NCI-H2171 treated with DMSO at 0.1 percent for 48 hours (cell line): Measurements from ENCODE around the gene MBP.

Experiments used
- DNase-seq: peaks from one replicate; lab custom pipeline; 2025; lab: John Stamatoyannopoulos, UW

The MBP gene

GRCh38 chr18:77047803-77048419 is 84.7 kb downstream of the MBP start:
- DNase-seq: no peak

GRCh38 chr18:77046994-77047393 is 85.6 kb downstream of the MBP start:
- no peak for DNase-seq

GRCh38 chr18:77046409-77046808 is 86.2 kb downstream of the MBP start:
- DNase-seq: no peak

GRCh38 chr18:77045677-77046076 is 86.9 kb downstream of the MBP start:
- no peak for DNase-seq

- DNase-seq: no peak
Measured at GRCh38 chr18:77044866-77045664, 87.5 kb downstream of the MBP start.

GRCh38 chr18:77043541-77044280 is 88.9 kb downstream of the MBP start:
- no peak for DNase-seq

- no peak for DNase-seq
Measured at GRCh38 chr18:77042583-77042982, 90.0 kb downstream of the MBP start.

GRCh38 chr18:77039196-77040130 is 93.1 kb downstream of the MBP start:
- DNase-seq: no peak

GRCh38 chr18:77038182-77038858 is 94.3 kb downstream of the MBP start:
- no peak for DNase-seq

- DNase-seq: no peak
Measured at GRCh38 chr18:77037567-77037966, 95.0 kb downstream of the MBP start.

GRCh38 chr18:77035380-77036187 is 97.0 kb downstream of the MBP start:
- DNase-seq: no peak

- DNase-seq: no peak
Measured at GRCh38 chr18:77033575-77033974, 99.0 kb downstream of the MBP start.

- DNase-seq: no peak
Measured at GRCh38 chr18:77032181-77032701, 100.3 kb downstream of the MBP start.

GRCh38 chr18:77031662-77032061 is 100.9 kb downstream of the MBP start:
- no peak for DNase-seq

GRCh38 chr18:77030201-77030600 is 102.4 kb downstream of the MBP start:
- DNase-seq: no peak

- no peak for DNase-seq
Measured at GRCh38 chr18:77025831-77026363, 106.7 kb downstream of the MBP start.

- DNase-seq: no peak
Measured at GRCh38 chr18:77025123-77025522, 107.5 kb downstream of the MBP start.

GRCh38 chr18:77024476-77024875 is 108.1 kb downstream of the MBP start:
- no peak for DNase-seq

- DNase-seq: no peak
Measured at GRCh38 chr18:77023102-77023782, 109.3 kb downstream of the MBP start.
